Mononuclear cell (primary cell): ENCODE data around the gene ZNF598. TPM values are rescaled to one million over a fixed set of nuclear protein-coding genes. Genes with fewer than 3 reads are reported as not detected.

Experiments
- H3K27me3 ChIP-seq: 2 replicates; pipeline ENCODE4 v1.6.0; 2011; ENCODE audit warnings: low read length, control low read depth; ENCODE audit not compliant: insufficient read depth
- H3K4me1 ChIP-seq: 2 replicates; pipeline ENCODE4 v1.5.1; 2011; ENCODE audit warnings: mild to moderate bottlenecking, low read length, control low read depth; ENCODE audit not compliant: insufficient read depth
- H3K4me3 ChIP-seq: 2 replicates; pipeline ENCODE4 v1.5.1; 2011; ENCODE audit warnings: mild to moderate bottlenecking, low read length, moderate library complexity
- H3K9me3 ChIP-seq: 2 replicates; pipeline ENCODE4 v1.5.1; 2011; ENCODE audit warnings: low read depth, mild to moderate bottlenecking, control low read depth, low read length
- total RNA-seq: library from RNA; depleted of rRNA; stranded (reverse); fragments of >200 nt; gene quantifications from one replicate; pipeline ENCODE4 v1.2.3, GENCODE V29; 2012

Gene ZNF598
- total RNA-seq, 1 donor = 18.6 TPM

- H3K9me3 ChIP-seq = no peaks in the 10 kb centered on the region
- peak within 1 kb of the TSS; percentile 56 for H3K4me3 ChIP-seq
- peaks cover 21% of the 10 kb centered on the region for H3K4me1 ChIP-seq
- H3K27me3 ChIP-seq = peaks cover 42% of the 10 kb centered on the region
Measured at GRCh38 chr16:1983544-1984346, 25.9 kb downstream of the ZNF598 start, which contains the start of gene GFER. GFER (plus strand) TSS chr16:1984193; CDS start chr16:1984219, 26 bp downstream.

GRCh38 chr16:1982991-1983543 is 26.6 kb downstream of the ZNF598 start:
- Histone ChIP-seq H3K4me3 (peak overlapping the region; percentile 56), H3K4me1 (peaks cover 21% of the 10 kb centered on the region), H3K9me3 (no peaks in the 10 kb centered on the region), H3K27me3 (peaks cover 39% of the 10 kb centered on the region)

GRCh38 chr16:1982013-1982433 is 27.6 kb downstream of the ZNF598 start:
- Histone ChIP-seq H3K27me3 (peaks cover 39% of the 10 kb centered on the region), H3K4me1 (peaks cover 21% of the 10 kb centered on the region), H3K4me3 (no peak overlapping the region), H3K9me3 (no peaks in the 10 kb centered on the region)

- H3K4me1 ChIP-seq = peaks cover 21% of the 10 kb centered on the region
- no peaks in the 10 kb centered on the region for H3K9me3 ChIP-seq
- H3K27me3 ChIP-seq = peaks cover 39% of the 10 kb centered on the region
- H3K4me3 ChIP-seq = no peak within 1 kb of the TSS
Measured at GRCh38 chr16:1981398-1981836, 28.2 kb downstream of the ZNF598 start, which contains the start of gene NOXO1. NOXO1 (minus strand) TSS chr16:1981469; CDS start chr16:1981179, 290 bp downstream.

- no peak overlapping the region for H3K4me3 ChIP-seq
Measured at GRCh38 chr16:1980770-1981087, 28.9 kb downstream of the ZNF598 start.

GRCh38 chr16:1980030-1980769 is 29.4 kb downstream of the ZNF598 start:
- Histone ChIP-seq H3K4me3 (no peak overlapping the region), H3K9me3 (no peaks in the 10 kb centered on the region), H3K27me3 (peaks cover 39% of the 10 kb centered on the region), H3K4me1 (peaks cover 17% of the 10 kb centered on the region)

More at GRCh38 chr16:1980770-1981087, 28.9 kb downstream of the ZNF598 start:
- H3K27me3 ChIP-seq = peaks cover 39% of the 10 kb centered on the region
- H3K4me1 ChIP-seq = peaks cover 21% of the 10 kb centered on the region
- no peaks in the 10 kb centered on the region for H3K9me3 ChIP-seq

- peaks cover 39% of the 10 kb centered on the region for H3K27me3 ChIP-seq
- H3K9me3 ChIP-seq = no peaks in the 10 kb centered on the region
- H3K4me1 ChIP-seq = peaks cover 10% of the 10 kb centered on the region
- no peak overlapping the region for H3K4me3 ChIP-seq
Measured at GRCh38 chr16:1979271-1980029, 30.2 kb downstream of the ZNF598 start.

- H3K9me3 ChIP-seq = no peaks in the 10 kb centered on the region
- no peak overlapping the region for H3K4me3 ChIP-seq
- peaks cover 39% of the 10 kb centered on the region for H3K27me3 ChIP-seq
- H3K4me1 ChIP-seq = peaks cover 8% of the 10 kb centered on the region
Measured at GRCh38 chr16:1978476-1979120, 31.0 kb downstream of the ZNF598 start.

GRCh38 chr16:1977875-1978268 is 31.7 kb downstream of the ZNF598 start:
- Histone ChIP-seq H3K4me1 (peaks cover 5% of the 10 kb centered on the region), H3K9me3 (no peaks in the 10 kb centered on the region), H3K27me3 (peaks cover 36% of the 10 kb centered on the region), H3K4me3 (no peak overlapping the region)

- no peak overlapping the region for H3K4me3 ChIP-seq
- peaks cover 30% of the 10 kb centered on the region for H3K27me3 ChIP-seq
- no peaks in the 10 kb centered on the region for H3K9me3 ChIP-seq
- peaks cover 11% of the 10 kb centered on the region for H3K4me1 ChIP-seq
Measured at GRCh38 chr16:1976951-1977874, 32.4 kb downstream of the ZNF598 start.

GRCh38 chr16:1976216-1976520 is 33.5 kb downstream of the ZNF598 start:
- no peaks in the 10 kb centered on the region for H3K9me3 ChIP-seq
- peaks cover 13% of the 10 kb centered on the region for H3K4me1 ChIP-seq
- H3K4me3 ChIP-seq = no peak overlapping the region
- H3K27me3 ChIP-seq = peaks cover 19% of the 10 kb centered on the region

- Histone ChIP-seq H3K27me3 (peaks cover 14% of the 10 kb centered on the region), H3K4me3 (no peak overlapping the region), H3K4me1 (peaks cover 18% of the 10 kb centered on the region), H3K9me3 (no peaks in the 10 kb centered on the region)
Measured at GRCh38 chr16:1975432-1976215, 34.0 kb downstream of the ZNF598 start.
